NCI-H460 (cell line): Measurements from ENCODE around the gene MAJIN. TPM values are rescaled to one million over a fixed set of nuclear protein-coding genes. Genes with fewer than 3 reads are reported as not detected.
A peak's percentile ranks its signal among the peaks of the same experiment; 100 is the strongest.
"Not testable (repeated sequence)": the region's sequence is repeated elsewhere in the genome, so short reads cannot be mapped to it uniquely, and the experiment has no call there.

Experiments used
- DNase-seq: peaks from one replicate; pipeline ENCODE4 v3.0.0-alpha.2; 2016; ENCODE audit warnings: low read depth; ENCODE audit errors: extremely low read depth
- total RNA-seq: library from RNA; depleted of rRNA; stranded (reverse); fragments of >200 nt; shearing (Covaris generic); gene quantifications from 2 replicates; pipeline ENCODE4 v1.2.3, GENCODE V29; 2014

The MAJIN gene
- total RNA-seq, 1 experiment from 2014 or later: not detected

DNA sequence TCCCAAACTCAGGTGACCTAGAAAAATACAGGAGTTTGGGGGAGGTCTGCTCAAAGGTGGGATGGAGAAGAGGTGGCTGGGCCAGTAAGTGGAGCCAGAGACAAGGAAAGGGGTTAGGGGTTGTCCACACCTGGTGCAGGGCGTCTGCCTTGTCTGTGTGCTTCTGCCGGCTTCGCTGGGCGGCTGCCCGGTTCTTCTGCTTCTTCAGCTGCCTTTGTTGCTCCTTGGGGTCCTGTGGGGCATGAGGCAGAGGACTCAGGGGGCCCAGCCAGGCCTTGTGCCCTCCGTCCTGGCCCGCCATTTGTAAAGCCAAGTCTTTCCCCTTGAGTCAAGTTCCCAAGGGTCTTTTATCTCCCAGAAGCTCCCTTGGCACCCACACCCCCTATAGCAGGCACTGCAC lies 22.4 kb upstream of the MAJIN start:
- DNase-seq: no peak

DNA sequence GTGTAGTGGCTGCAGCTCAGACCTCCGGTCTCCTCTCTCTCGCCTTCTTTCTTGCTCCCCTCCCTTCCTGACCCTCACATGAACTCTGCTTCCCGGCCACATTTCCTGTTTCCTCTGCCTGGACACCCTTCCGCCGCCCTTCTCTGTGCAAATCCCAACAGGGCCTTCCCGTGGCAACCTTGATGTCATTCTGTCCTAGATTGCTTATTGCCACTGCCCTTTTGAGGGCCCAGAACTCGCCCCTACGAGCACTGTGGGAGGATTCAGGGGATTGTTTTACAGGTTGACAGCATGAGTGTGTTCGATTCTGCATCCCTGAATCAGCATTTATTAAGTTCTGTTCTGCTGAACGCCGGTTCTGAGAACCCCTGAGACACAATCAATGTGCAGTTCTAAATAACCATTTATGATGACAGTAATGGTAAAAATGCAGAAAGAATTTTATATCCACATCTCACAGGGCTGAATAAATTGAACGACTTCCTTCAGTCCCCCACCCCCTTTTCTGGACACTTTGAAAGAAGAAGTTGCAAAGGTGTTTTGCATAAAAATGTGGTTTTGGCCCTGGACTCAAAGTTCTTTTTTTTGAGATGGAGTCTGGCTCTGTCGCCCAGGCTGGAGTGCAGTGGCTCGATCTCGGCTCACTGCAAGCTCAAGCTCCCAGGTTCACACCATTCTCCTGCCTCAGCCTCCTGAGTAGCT lies 18.5 kb upstream of the MAJIN start:
- DNase-seq: peak; percentile 33

GRCh38 chr11:64989416-64989815 lies 17.5 kb upstream of the MAJIN start:
- DNase-seq: no peak

- DNase-seq: no peak
Observed at GRCh38 chr11:64987998-64988854, 16.3 kb upstream of the MAJIN start.

GRCh38 chr11:64983339-64983738 lies 11.4 kb upstream of the MAJIN start:
- not testable (repeated sequence) for DNase-seq

- no peak for DNase-seq
Observed at GRCh38 chr11:64976651-64977050, 4.7 kb upstream of the MAJIN start.

DNA sequence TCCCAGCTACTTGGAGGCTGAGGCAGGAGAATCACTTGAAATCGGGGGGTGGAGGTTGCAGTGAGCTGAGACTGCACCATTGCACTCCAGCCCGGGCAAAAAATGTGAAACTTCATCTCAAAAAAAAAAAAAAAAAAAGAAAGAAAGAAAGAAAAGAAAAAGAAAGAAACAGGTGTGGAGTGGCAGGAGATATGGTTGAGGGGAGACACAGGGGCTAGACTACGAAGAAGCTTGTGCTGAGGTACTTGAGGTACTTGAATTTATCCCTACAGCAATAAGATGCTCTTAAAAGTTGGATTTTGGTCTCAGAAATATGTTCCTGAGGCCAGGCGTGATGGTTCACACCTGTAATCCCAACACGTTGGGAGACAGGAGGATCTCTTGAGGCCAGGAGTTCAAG lies 2.2 kb upstream of the MAJIN start:
- no peak for DNase-seq

DNA sequence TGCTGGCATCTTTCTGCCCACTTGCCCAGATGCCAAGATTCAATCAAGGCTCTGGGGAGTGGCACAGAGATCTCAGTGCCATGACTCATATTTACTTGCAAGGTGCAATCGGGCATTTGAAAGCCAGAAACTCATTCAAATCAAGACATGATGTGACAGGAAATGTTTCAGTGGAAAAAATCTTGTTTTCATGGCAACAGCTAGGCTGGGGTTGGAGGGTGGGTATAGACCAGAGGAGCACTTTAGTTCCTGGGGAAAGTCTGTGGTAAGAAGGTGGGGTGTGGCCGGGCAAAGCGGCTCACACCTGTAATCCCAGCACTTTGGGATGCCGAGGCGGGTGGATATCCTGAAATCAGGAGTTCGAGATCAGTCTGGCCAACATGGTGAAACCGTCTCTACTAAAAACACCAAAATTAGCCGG lies 1.2 kb downstream of the MAJIN start:
- no peak for DNase-seq

DNA sequence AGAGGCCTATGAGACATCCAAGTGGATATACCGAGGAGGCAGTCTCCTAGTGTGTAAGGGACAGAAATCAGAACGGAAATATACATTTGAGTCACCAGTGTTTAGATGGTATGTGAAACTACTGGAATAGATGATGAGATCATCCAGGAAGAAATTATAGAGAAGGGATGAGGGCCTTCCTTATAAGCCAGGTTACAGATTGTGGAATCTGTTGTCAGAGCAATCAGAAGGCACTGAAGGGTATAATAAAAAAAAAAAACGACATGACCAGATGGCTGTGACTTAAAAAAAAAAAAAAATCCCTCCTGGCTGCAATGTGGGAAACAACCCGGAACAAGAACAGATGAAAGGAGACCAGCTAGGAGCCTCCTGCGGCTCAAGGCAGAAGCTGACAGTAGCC lies 2.7 kb downstream of the MAJIN start:
- DNase-seq: no peak

GRCh38 chr11:64967375-64967774 lies 4.5 kb downstream of the MAJIN start:
- DNase-seq: no peak

- DNase-seq: no peak
Observed at GRCh38 chr11:64963072-64963631, 8.8 kb downstream of the MAJIN start.

DNA sequence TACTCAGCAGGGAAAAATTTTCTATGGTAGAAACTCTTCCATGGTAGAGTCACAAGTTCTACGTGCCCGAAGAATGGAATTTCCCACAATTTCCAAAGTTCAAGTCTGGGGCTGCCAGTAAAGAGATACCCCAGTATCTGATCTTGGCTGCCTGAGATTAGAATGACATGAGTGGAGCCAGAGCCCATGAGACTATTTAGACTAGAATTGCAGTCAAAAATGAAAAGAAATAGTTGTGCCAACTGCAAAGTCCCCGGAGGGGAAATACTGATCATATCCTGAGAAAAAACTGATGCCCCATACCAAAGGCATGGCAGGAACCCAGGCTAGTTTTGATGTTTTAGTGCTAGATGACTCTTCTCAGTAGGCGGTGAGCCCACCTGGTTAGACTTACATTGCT lies 11.2 kb downstream of the MAJIN start:
- DNase-seq: no peak

GRCh38 chr11:64959498-64959897 lies 12.4 kb downstream of the MAJIN start:
- DNase-seq: no peak

GRCh38 chr11:64954201-64954600 lies 17.7 kb downstream of the MAJIN start:
- DNase-seq: no peak

DNA sequence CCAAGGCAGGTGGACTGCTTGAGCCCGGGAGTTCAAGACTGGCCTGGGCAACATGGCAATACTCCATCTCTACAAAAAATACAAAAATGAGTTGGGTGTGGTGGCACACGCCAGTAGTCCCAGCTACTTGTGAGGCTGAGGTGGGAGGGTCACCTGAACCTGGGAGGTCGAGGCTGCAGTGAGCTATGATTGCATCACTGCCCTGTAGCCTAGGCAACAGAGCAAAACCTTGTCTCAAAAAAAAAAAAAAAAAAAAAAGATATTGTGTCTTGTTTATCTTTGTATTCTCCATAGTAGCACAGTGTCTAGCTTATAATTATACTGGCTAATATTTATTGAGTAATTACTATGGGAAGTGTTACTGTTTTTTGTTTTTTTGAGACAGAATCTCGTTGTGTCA lies 20.4 kb downstream of the MAJIN start:
- no peak for DNase-seq

DNA sequence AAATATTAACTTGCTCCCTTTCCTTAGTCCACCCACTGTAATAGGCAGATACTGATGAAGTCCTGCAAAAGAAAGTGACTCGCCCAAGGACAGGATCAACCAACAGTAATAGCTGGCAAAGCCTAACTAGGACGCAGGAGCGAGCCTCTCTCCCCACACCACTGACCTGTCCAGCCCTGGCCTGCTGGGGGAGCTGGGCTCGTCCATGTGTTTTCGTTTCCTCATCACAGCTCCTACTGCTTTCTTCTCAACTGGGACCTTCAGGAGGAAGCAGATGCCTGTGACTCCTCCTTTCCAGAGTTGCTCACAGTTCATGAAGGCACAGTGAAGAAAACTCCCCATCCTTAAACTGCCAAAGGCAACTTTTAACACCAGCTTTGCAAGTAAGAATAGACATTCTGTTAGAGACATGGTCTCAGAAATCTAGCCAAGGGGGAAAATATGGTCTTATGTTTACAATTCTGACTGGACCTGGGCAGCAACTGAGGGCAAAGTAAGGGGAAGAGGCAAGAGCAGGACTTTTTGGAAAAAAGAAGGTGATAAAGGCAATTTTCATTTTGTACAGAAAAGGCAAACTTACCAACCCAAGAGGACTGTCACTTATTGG lies 24.6 kb downstream of the MAJIN start:
- DNase-seq: no peak

DNA sequence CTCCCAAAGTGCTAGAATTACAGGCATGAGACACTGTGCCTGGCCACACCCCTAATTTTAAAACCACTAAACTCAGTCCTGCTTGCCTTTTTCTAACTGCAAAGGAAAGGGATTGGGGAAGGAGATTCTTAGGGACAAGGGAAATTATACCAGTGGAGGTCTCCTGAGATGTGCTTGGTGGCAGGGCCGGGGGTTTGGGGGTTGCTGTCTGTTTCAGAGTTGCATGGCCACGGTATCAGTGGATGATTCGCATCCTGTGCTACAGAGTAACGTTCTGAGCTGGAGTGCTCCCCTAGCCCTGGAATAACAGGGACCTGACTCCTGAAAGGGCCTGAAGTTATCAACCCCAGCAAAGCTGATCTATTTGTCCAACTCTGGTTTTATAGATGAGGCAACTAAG lies 35.4 kb downstream of the MAJIN start:
- DNase-seq: no peak

DNA sequence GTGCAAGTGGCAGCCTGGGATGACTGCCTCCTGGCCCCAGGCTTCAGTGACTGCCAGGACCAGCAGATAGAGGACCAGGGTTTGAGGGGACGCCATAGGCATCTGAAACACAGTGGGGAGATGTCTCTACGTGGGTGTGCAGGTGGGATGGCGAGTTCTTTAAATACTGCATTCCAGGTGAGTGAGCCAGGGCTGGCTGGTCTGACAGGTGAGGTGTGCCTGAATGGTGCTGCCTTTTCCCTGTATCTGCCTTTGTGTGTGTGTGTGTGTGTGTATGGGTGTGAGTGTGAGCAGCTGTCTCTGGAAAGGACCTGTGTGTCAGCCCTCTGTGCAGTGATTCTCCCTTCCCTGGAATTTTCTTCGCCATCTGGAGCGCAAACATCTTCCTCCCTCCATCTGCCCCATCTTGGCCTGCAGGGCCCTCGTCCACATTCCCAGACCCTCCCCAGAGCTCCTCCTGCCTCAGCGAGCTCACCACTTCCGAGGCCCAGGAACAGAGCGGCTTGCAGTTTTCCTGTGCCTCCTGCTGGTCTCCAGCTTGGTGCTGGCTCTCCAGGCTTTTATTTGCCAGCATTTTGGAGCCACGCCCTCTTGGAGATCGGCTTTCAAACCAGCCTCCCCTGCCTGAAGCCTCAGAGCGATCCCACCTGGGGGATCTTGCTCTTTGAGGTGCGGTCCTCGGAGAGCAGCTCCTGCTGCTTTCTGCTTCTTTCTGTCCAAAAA lies 36.4 kb downstream of the MAJIN start, which contains the start of gene GPHA2:
Gene GPHA2 (minus strand): TSS at position 535 of the 723 bp plus-strand sequence. CDS start 433 bp downstream, at position 102.
- DNase-seq: no peak

GRCh38 chr11:64934682-64935358 lies 37.1 kb downstream of the MAJIN start:
- no peak for DNase-seq
